Osteocyte (in vitro differentiated cells): ENCODE data around the gene PRTFDC1. TPM values are rescaled to one million over a fixed set of nuclear protein-coding genes. Genes with fewer than 3 reads are reported as not detected.
A peak's percentile ranks its signal among the peaks of the same experiment; 100 is the strongest.

Experiments used
- DNase-seq: peaks from one replicate; pipeline ENCODE4 v3.0.0; 2021; ENCODE audit warnings: mixed read lengths; ENCODE audit not compliant: unreplicated experiment; ENCODE audit errors: extremely low spot score
- H3K27ac Mint-ChIP-seq: one replicate; pipeline ENCODE4 v1.8.0; 2021; ENCODE audit warnings: mild to moderate bottlenecking, mixed read lengths; ENCODE audit not compliant: unreplicated experiment
- H3K27me3 Mint-ChIP-seq: one replicate; pipeline ENCODE4 v1.8.0; 2021; ENCODE audit warnings: mixed read lengths; ENCODE audit not compliant: unreplicated experiment
- H3K36me3 Mint-ChIP-seq: one replicate; pipeline ENCODE4 v1.8.0; 2021; ENCODE audit warnings: mixed read lengths; ENCODE audit not compliant: unreplicated experiment
- H3K4me1 Mint-ChIP-seq: one replicate; pipeline ENCODE4 v1.8.0; 2021; ENCODE audit warnings: mixed read lengths; ENCODE audit not compliant: unreplicated experiment
- H3K4me3 Mint-ChIP-seq: one replicate; pipeline ENCODE4 v1.8.0; 2021; ENCODE audit warnings: mild to moderate bottlenecking, moderate library complexity, mixed read lengths; ENCODE audit not compliant: unreplicated experiment
- H3K9me3 Mint-ChIP-seq: one replicate; pipeline ENCODE4 v1.8.0; 2021; ENCODE audit warnings: mixed read lengths; ENCODE audit not compliant: unreplicated experiment
- CTCF ChIP-seq: fragments of 200-600 bp; sonication (generic); IDR thresholded peaks from 2 replicates; pipeline ENCODE4 v1.5.0; 2021; ENCODE audit warnings: antibody characterized with exemption, mild to moderate bottlenecking, moderate library complexity
- total RNA-seq: library from RNA; stranded (reverse); gene quantifications from 2 replicates; pipeline ENCODE4 v1.2.1, GENCODE V29; 2021

Gene PRTFDC1
- total RNA-seq, 1 donor from 2014 or later: 4.4 TPM

- H3K9me3 Mint-ChIP-seq: peaks cover 4% of the 10 kb centered on the region
- no peaks in the 10 kb centered on the region for H3K27me3 Mint-ChIP-seq
- no peak for DNase-seq
- no peak for TF ChIP-seq CTCF
- peak overlapping the region; percentile 36 for H3K27ac Mint-ChIP-seq
- peaks cover 55% of the 10 kb centered on the region for H3K4me1 Mint-ChIP-seq
- H3K4me3 Mint-ChIP-seq: no peak overlapping the region
- H3K36me3 Mint-ChIP-seq: no peaks in the 10 kb centered on the region
Measured at GRCh38 chr10:24885551-24886289, 66.7 kb downstream of the PRTFDC1 start.

GRCh38 chr10:24884793-24885192 is 67.6 kb downstream of the PRTFDC1 start:
- Mint-ChIP-seq H3K4me3 (no peak overlapping the region), H3K36me3 (no peaks in the 10 kb centered on the region), H3K9me3 (peaks cover 4% of the 10 kb centered on the region), H3K4me1 (peaks cover 46% of the 10 kb centered on the region), H3K27ac (peak overlapping the region; percentile 93), H3K27me3 (no peaks in the 10 kb centered on the region)
- no peak for DNase-seq
- TF ChIP-seq CTCF: peak; percentile 21

- H3K9me3 Mint-ChIP-seq: peaks cover 4% of the 10 kb centered on the region
- H3K4me3 Mint-ChIP-seq: peak overlapping the region; percentile 15
- H3K36me3 Mint-ChIP-seq: no peaks in the 10 kb centered on the region
- no peak for DNase-seq
- H3K27ac Mint-ChIP-seq: peak overlapping the region; percentile 93
- no peaks in the 10 kb centered on the region for H3K27me3 Mint-ChIP-seq
- no peak for TF ChIP-seq CTCF
- peaks cover 41% of the 10 kb centered on the region for H3K4me1 Mint-ChIP-seq
Measured at GRCh38 chr10:24884316-24884715, 68.1 kb downstream of the PRTFDC1 start.

- no peak overlapping the region for H3K4me3 Mint-ChIP-seq
- H3K36me3 Mint-ChIP-seq: no peaks in the 10 kb centered on the region
- no peak for DNase-seq
- no peaks in the 10 kb centered on the region for H3K27me3 Mint-ChIP-seq
- H3K27ac Mint-ChIP-seq: peak overlapping the region; percentile 93
- H3K9me3 Mint-ChIP-seq: no peaks in the 10 kb centered on the region
- H3K4me1 Mint-ChIP-seq: peaks cover 40% of the 10 kb centered on the region
- TF ChIP-seq CTCF: no peak
Measured at GRCh38 chr10:24883176-24883575, 69.2 kb downstream of the PRTFDC1 start.

- TF ChIP-seq CTCF: peak; percentile 29
- no peak overlapping the region for H3K4me3 Mint-ChIP-seq
- no peak for DNase-seq
- H3K9me3 Mint-ChIP-seq: no peaks in the 10 kb centered on the region
- peak overlapping the region; percentile 75 for H3K27ac Mint-ChIP-seq
- H3K4me1 Mint-ChIP-seq: peaks cover 40% of the 10 kb centered on the region
- no peaks in the 10 kb centered on the region for H3K36me3 Mint-ChIP-seq
- H3K27me3 Mint-ChIP-seq: no peaks in the 10 kb centered on the region
Measured at GRCh38 chr10:24882047-24882698, 70.2 kb downstream of the PRTFDC1 start.
